Endothelial cell of umbilical vein (primary cell): ENCODE measurements around the gene MEAK7.

ENCODE experiments used
- EZH2 ChIP-seq: IDR thresholded peaks from 2 replicates; pipeline ENCODE4 v1.6.1; 2012; ENCODE audit warnings: borderline replicate concordance, low read depth, mild to moderate bottlenecking, moderate library complexity, low read length, inconsistent platforms; ENCODE audit not compliant: severe bottlenecking
- JUN ChIP-seq: IDR thresholded peaks from 2 replicates; pipeline ENCODE4 v1.6.1; 2011; ENCODE audit warnings: borderline replicate concordance, low read depth; ENCODE audit not compliant: insufficient read length, insufficient read depth
- POLR2A ChIP-seq: IDR thresholded peaks from 2 replicates; pipeline ENCODE4 v1.6.1; 2012; ENCODE audit warnings: low read depth, mild to moderate bottlenecking, control low read depth, low read length
- POLR2AphosphoS5 ChIP-seq: IDR thresholded peaks from 2 replicates; pipeline ENCODE4 v1.6.1; 2012; ENCODE audit warnings: low read depth, mild to moderate bottlenecking, control low read depth, low read length, moderate library complexity; ENCODE audit not compliant: insufficient read depth
- TF ChIP-seq, protein P1 (sequence below), 2 donors: IDR thresholded peaks; 1 replicate in 1 of 2; 2 replicates in 1 of 2; pipeline ENCODE4 v1.5.1; 2011; ENCODE audit warnings: low read length in 2 of 2, mild to moderate bottlenecking in 2 of 2, moderate library complexity in 2 of 2, control low read depth in 1 of 2, inconsistent platforms in 1 of 2, low read depth in 1 of 2; ENCODE audit not compliant: insufficient read depth in 1 of 2; ENCODE audit errors: extremely low read depth in 1 of 2

DNA sequence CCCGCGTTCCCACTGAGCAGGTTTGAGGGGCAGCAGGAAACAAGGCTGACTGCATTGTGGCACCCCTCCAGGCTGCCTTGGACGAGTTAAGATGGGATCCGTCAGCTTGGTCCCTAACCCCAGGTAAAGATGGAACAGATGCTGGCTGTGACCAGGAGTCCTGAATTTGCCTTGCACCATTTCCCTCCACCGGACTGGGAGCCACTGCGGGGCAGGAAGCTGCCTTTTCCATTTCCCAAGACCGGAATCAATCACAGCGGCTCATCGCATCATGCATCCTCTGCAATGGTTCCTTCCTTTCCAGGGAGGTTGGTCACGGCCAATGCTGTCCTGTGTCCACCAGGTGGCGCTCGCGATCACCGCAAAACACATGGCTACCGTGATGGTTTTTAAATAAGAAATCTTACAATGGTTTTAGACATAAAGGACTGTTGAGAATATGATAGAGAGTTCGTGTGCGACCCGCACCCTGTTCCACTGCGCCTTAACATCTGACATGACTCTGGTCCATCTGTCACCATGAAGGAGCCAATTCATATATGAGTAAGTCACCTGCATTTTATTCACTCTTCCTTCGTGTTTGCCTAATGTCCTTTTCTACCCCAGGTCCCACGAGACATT is 6.8 kb upstream of the MEAK7 start:
- TF ChIP-seq, protein P1, sequence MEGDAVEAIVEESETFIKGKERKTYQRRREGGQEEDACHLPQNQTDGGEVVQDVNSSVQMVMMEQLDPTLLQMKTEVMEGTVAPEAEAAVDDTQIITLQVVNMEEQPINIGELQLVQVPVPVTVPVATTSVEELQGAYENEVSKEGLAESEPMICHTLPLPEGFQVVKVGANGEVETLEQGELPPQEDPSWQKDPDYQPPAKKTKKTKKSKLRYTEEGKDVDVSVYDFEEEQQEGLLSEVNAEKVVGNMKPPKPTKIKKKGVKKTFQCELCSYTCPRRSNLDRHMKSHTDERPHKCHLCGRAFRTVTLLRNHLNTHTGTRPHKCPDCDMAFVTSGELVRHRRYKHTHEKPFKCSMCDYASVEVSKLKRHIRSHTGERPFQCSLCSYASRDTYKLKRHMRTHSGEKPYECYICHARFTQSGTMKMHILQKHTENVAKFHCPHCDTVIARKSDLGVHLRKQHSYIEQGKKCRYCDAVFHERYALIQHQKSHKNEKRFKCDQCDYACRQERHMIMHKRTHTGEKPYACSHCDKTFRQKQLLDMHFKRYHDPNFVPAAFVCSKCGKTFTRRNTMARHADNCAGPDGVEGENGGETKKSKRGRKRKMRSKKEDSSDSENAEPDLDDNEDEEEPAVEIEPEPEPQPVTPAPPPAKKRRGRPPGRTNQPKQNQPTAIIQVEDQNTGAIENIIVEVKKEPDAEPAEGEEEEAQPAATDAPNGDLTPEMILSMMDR (IDR thresholded peaks at IDR 0.05; ENCODE audit: extremely low read depth in 1 of 2, insufficient read depth in 1 of 2, low read depth in 1 of 2, low read length in 2 of 2): peak; percentile 86 to 92
- TF ChIP-seq EZH2 (no peak), POLR2A (no peak), POLR2AphosphoS5 (no peak), JUN (no peak)
